NCI-H460 (cell line): ENCODE data around the gene ATP6V1G1. TPM values are rescaled to one million over a fixed set of nuclear protein-coding genes. Genes with fewer than 3 reads are reported as not detected.
A peak's percentile ranks its signal among the peaks of the same experiment; 100 is the strongest.

Experiments used
- DNase-seq: peaks from one replicate; pipeline ENCODE4 v3.0.0-alpha.2; 2016; ENCODE audit warnings: low read depth; ENCODE audit errors: extremely low read depth
- total RNA-seq: library from RNA; depleted of rRNA; stranded (reverse); fragments of >200 nt; shearing (Covaris generic); gene quantifications from 2 replicates; pipeline ENCODE4 v1.2.3, GENCODE V29; 2014

Gene ATP6V1G1
- total RNA-seq, 1 experiment from 2014 or later: 157 TPM

DNA sequence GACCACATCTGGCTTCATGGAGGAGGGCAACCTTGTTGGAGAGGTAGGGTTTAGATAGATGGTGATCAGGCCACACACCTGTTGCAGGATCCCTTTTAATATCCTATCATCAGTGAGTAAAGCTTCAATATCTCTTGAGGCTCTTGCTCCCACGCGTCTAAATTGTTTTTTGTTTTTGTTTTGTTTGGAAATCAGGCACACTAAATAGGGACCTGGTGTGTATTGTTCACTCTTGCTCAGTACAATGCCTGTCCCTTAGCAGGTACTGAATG lies 20.9 kb downstream of the ATP6V1G1 start:
- DNase-seq: no peak

DNA sequence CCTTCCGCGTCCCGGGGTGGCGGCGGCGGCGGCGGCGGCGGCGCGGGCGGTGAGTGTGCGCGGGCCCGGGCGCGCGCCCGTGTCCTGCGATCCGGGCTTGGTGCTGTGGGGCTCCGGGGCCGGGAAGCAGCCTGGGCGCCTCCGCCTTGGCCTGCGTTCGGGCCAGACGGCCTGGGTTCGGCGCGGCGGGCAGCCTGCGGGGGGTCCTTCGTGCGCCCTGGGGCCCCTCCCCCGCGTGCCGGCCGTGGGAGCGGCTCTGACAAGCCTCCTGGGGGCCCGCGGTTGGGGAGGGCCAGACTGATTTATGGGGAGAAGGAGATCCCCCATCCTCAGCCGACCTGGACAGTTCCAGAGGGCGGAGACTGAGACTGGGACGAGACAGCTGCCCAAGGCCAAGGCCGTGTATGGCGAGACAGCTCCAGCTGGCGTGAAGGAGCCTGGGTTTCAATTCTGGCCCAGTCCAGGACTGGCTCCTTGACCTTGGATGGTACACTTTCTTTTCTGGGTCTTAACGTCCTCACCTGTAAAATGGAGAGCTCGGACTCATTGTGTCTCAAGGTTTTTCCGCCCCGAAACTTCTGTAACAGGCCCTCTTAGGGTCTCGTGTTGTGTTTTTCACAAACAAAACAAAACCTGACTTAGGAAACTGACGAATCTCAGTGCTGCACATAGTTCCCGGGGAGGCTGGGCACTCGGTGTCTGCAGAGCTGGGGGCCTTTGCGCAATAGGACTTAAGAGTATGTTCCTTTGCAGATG lies 24.1 kb downstream of the ATP6V1G1 start:
- peak; percentile 38 for DNase-seq

DNA sequence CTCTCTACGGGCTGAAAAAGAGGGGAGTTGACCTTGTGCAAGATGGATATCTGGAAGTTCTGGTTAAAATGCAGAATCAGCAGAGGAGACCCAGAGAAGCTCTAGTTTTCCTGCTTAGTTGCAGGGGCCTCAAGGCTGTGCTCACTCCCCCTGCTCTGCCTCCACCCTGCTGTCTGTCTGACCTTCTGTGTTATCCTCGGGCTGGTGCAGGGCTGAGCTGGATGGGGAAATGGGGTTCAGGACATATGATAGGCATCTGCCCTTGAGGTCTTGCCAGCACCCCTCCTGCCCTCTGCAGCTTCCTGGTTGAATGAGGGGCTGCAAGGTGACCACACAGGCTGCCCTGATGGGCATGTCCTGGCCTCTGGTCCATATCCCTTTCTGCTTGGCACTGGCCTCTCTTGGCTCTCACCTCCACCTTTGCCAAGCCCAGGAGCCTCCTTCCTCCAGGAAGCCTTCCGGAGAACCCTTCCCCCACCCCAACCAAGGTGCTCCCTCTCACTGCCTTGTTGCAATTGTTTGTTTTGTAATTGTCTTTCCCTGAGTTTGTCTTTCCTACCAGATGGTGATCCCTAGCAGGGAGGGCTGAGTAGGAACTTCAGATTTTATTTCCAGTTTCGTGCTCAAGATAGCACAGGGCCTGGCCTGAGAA lies 24.8 kb downstream of the ATP6V1G1 start:
- no peak for DNase-seq

DNA sequence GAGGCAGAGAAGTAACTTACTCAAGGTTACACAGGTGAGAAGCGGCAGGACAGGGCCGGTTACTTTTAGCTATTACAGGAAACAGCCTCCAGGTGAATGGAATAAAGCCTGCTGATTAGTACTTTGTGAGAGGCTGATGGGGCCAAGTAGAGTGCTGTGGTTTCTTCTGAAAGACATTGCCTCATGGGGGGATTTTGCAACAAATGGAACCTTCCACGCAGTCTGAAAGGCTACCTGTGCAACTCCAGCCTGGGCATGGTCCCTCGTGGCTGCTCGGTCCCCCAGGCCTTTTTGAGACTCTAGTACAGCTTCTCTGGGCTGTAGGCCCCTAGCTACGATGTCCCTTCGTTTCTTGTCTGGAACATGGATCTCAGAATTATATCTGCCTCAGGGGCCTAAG lies 25.5 kb downstream of the ATP6V1G1 start:
- DNase-seq: no peak

DNA sequence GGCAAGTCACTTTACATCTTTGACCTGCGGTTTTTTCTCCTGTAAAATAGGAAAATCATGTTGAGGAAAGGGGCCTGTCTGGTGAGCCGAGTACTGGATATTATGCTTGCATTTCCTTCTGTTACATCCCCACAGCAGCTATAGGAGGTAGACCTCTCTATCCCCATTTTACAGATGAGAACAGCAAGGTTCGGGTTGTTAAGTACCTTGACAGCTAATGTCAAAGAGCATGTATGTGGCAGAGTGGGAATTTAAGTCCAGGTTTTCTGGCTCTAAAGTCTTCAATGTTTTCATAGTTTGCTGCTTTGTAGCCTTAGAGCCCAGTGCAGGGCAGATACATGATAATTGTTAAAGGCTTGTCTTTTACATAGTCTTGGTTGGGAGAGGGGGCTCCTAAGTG lies 26.4 kb downstream of the ATP6V1G1 start:
- DNase-seq: no peak

DNA sequence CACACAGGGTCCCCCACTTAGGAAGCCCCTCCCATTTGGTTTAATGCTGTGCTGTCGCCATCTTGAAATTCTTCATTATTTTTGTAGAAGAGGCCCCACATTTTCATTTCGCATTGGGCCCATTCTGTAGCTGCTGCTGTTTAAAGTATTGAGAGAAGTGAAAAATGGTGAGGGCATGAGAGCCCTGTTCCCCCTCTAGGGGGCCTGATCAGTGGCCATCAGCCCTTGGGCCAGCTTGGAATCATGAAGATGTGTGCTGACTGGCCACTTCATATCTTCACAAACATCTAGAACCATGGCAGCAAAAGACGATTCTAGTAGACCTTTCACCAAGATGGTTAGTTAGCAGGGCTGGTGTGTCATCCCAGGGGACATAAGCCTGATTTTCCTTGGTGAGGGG lies 26.8 kb downstream of the ATP6V1G1 start:
- DNase-seq: no peak

DNA sequence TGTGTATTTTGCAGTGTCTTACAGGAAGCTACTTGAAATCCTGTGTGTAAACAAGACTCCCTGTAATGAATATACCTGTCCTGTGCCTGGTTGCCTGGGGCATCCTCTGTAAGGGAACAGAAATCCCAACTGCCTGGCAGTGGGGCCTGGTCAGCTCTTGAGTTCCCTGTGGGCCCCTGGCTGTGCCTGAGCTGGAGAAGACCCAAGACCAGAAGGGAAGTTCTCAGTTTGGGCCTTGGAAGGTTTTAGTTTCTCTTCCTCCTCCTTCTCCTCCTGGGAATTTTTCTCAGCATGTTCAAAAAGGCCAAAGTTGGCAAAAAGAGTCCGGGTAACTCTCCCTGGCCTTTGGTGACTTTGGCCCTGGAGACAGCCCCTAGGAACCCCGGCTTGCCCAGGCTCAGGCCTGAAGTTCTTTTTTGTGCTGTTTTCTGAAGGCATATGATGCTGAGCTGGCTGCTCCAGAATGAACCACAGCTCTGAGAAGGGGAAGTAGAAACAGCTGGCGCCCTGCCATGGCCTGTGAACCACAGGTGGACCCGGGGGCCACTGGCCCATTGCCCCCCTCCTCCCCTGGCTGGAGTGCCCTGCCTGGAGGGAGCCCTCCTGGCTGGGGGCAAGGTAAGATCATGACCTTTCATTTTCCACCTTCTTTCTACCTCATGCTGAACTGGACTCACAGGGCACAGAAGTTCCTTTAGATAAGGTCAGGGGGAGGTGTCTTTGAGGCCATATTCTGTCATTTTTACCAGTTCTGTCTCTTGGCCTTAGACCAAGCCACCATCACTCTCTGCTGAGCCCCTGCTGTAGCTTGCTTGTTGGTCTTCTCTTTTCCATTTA lies 29.3 kb downstream of the ATP6V1G1 start:
- no peak for DNase-seq

DNA sequence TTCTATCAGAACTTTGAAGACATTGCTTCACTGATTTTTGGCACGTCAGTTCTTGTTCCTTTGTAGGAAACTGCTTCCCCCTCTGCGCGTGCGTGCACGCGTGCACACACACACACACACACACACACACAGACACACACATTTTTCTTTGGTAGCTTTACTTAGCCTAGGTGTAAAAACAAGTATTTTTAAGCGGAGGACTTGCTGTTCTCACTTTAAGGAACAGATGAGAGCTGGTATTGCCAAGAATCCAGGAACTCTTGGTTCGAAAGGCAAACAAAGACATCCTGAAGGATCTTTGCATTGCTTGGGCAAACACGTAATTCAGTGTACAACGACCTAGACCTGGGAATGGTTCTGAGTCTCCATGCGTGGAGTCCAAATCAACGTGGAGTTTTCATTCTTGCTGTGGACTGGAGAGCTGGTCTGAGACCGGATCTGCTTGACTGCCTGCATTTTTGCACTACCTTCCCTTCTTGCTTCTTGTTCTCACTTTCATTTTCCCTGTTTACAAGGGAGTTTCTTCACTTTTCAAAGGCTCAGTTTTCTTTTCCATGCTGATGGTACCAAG lies 31.7 kb downstream of the ATP6V1G1 start:
- DNase-seq: no peak

DNA sequence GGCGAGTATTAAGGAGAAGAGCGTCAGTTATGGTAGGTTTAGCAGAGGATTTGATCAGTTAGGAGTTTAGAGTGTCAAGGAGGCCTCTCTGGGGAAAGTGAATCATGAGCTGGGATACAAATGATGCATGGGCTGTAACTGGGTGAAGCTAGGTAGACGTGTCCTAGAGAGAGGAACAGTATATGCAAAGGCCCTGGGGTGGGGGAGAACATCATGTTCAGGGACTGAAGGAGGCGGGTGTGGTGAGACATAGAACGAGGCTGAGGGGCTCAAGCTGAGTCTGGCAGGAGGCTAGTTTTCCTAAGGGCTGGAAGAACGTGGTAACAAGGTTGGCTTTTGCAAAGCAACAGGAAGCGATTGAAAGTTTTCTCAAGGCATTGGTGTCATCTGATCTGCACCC lies 34.0 kb downstream of the ATP6V1G1 start:
- DNase-seq: no peak

DNA sequence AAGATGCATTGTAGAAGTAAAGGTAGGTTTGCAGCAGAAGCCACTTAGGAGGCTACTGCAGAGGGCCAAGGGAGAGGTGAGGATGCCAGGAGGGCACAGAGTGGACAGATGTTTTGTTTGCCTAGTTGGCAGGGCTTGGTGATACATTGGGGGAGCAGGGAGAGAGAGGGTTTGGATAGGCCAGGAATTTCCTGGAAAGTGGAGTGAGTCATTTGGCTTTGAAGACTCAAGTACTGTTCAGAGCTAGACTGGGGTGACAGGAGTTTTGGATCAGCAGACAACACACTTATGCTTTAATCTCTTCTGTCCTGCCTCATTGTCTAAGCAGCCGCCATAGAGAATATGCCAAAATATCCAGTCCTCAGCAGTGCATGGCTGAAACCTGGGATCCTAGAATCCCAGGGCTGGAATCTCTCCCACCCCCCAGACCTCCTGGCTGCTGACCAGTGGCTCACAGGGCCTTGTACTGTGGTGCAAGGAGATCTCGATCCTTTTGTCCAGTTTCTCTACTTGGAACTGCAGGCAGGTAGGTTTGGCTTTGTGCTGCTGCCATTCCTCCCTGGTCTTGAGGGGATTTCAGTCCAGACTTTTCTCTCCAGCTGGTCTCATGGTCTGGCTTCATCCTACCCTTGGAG lies 34.5 kb downstream of the ATP6V1G1 start:
- DNase-seq: no peak

DNA sequence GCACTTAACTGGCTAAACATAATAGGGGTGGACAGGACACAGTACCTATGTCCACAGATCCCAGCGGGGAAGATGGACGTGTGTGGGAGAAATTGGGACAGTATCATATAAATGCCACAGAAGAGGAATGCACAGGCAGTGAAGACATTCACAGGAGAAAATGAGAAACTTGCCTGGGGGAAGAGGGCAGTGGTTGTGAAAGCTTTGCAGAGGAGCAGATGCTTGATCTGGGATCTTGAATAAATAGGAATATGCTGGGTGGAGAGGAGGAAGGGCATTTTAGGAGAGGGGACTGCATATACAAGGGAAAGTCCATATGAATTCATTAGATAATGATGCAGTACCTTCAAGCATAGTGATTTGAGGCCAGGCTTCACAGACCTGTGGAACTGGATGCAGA lies 37.1 kb downstream of the ATP6V1G1 start:
- DNase-seq: no peak

DNA sequence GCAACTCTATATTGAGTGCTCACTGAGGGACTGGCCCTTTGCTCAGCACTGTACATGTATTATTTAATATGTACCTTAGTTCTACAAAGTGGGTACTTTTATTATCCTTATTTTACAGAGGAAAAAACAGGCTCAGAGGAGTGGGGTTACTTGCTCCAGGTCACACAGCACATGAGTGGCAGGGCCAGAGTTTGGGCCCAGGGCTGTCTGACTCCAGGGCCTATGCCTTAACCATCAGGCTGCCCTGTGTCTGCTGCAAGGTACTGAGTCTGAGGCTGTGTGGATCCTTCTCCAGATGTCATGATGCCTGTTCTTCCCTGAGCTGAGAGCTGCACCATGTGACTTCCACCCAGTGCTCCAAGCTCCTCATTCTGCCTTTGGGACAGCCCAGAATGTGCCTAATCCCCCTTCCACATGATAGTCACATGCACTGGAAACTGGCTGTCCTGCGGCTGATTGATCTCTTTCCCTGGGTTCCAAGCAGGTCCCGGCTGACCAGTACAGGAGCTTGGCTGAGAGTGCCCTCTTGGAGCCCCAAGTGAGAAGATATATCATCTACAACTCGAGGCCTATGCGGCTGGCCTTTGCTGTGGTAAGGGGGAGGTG lies 38.9 kb downstream of the ATP6V1G1 start:
- DNase-seq: no peak

DNA sequence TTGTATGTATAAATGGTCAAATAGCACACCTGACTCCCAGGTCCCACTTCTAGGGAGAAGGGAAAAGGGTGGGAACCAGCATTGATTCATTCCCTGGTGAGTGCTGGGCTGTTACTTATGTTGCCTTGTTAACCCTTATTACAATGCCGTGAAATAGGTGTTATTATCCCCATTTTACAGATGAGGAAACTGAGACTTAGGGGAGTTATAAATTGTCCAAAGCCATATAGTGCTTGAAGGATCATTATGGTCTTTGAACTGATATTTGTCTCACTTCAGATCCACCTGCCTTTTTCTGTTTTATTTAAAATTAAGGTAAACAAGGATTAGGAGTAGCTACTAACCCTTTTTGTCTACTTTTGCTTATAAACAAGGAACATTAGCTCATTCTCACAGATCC lies 40.0 kb downstream of the ATP6V1G1 start:
- DNase-seq: no peak

DNA sequence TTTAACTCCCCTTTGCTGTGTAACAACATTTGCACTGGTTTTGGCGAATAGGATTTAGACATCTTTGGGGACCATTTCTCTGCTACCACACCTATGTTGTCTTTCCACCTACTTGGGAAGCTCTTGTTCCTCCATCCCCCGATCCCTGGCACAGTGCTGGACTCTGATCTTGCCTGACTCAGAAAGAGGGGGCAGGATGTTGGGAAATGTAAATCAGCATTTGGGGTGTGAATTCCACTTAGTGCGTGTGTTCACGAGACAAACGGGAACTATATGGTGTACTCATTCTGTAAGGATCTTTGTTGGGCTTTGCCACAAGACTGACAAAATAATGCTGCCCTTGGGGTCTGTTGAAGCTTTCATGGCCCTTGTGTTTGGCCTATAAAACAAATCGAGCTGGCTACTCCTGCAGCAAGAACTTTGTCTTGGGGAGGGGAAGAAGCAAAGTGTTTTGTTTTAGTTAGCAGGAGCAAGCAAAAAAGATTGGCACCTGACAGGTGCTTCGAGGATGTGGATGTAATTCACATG lies 42.1 kb downstream of the ATP6V1G1 start:
- no peak for DNase-seq

DNA sequence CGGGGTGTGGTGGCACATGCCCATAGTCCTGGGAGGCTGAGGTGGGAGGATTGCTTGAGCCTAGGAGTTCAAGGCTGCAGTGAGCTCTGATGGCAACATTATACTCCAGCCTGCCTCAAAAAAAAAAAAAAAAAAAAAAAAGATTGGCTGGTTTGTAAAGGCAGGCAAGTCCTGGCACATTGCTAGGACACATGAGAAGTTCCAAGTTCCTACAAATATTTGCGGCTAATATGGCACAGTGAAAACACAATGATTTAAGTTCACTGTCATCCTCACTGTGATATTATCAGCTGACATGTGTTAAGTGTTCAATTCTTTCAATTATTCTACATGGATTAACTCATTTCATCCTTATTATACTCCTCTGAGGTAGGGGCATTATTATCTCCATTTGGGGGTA lies 43.6 kb downstream of the ATP6V1G1 start:
- DNase-seq: no peak

DNA sequence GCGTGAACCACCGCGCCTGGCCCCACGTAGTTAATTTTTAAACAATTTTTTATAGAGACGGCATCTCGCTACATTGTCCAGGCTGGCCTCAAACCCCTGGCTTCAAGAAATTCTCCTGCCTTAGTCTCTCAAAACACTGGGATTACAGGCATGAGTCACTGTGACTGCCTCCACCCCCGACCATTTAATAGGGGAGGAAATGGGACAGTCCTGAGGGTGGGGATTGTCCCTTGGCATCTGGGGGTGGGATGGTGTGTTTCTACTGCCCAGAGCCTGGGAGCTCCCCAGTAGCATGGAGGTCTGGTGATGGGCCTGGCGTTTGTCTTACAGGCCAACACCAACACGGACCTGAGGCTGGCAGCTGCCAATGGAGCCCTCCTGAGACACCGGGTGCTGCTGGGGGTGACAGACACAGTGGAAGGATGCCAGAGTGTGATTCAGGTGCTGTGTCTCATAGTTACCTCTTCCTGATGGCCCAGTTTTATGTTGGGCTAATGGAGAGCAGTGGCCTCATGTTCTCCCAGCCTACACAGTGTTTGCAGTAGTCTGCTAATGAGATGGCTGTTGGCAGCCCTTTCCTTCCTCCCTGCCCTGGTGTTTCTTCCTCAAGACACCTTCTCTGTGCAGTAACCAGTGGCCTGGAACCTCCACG lies 46.0 kb downstream of the ATP6V1G1 start:
- DNase-seq: no peak

DNA sequence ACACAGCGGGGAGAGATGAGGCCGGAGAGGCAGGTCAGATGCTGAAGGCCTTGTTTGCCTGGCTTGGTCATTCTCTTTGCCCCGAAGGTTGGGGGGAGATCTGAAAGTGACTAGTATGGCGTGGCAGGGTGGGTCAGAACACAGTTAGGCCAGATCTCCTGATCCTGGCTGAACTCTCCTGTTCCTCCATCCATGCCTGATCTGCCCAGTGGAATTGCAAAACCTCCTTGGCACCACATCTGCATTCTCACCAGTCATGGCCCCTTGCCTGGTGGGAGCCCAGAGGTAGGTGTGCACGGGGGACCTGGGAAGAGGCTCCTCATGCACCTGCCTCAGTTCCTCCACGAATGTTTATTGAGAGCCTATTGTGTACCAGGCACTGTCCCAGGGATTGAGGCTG lies 46.8 kb downstream of the ATP6V1G1 start:
- no peak for DNase-seq

DNA sequence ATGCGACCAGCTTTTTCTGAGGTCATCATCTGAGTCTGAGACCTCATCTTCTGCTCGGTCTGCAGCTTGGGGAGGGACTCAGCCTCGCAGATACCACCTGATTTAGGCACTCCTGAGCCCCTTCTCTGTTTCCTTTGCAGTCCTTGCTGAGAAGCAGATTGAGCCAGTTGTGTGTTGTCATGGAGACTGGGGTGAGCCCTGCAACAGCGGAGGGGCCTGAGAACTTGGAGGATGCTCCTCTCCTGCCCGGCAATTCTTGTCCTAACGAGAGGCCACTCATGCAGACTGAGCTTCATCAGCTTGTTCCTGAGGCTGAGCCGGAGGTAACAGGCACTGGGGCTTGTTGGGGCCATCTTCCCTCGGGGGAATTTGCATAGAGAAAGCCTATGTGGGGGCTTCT lies 50.8 kb downstream of the ATP6V1G1 start:
- no peak for DNase-seq

DNA sequence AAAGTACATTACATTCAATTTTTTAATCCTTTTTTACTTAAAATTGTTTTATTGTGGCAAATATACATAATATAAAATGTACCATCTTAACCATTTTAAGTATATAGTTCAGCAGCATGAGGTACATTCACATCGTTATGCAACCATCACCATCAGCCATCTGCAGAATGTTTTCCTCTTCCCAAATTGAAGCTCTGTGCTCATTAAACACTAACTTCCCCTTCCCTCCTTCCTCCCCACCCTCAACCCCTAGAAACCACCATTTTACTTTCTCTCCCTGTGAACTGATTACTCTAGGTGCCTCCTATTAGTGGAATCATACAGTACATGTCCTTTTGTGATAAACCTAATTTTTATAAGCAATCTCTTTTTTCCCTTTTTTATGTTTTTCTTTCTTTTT lies 54.4 kb downstream of the ATP6V1G1 start:
- DNase-seq: no peak

DNA sequence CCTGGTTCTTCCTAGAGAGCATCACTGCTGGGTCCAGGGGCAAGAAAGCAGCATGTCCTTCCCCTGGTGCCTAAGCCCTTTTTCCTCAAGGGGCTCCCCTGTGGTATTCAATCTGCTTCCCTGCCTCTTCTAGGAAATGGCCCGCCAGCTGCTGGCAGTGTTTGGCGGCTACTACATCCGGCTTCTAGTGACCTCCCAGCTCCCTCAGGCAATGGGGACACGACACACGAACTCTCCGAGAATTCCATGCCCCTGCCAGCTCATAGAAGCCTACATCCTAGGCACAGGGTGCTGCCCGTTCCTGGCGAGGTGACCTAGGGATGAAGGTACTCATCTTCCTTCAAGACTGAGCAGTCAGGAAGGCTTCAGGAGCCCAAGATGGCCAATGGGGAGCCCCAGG lies 55.4 kb downstream of the ATP6V1G1 start:
- DNase-seq: no peak
